Measurements from ENCODE around the gene CA9. TPM values are rescaled to one million over a fixed set of nuclear protein-coding genes. Genes with fewer than 3 reads are reported as not detected.

The CA9 gene
- total and polyA plus RNA-seq, 8 donors = 1.2 to 670 (median 200) TPM

DNA sequence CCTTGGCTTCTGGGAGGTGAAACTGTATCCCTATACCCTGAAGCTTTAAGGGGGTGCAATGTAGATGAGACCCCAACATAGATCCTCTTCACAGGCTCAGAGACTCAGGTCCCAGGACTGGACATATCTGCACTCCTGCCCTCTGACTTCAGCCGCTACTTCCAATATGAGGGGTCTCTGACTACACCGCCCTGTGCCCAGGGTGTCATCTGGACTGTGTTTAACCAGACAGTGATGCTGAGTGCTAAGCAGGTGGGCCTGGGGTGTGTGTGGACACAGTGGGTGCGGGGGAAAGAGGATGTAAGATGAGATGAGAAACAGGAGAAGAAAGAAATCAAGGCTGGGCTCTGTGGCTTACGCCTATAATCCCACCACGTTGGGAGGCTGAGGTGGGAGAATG lies 5.4 kb downstream of the CA9 start:
- Histone ChIP-seq H3K36me3 (peaks cover 18 to 42% (median 21%) of the 10 kb centered on the region in 4 donors), H3K4me1 (peaks cover 28 to 88% (median 61%) of the 10 kb centered on the region in 4 donors), H3K27ac (peak overlapping the region; percentile 23 to 97 (median 92)), H3K9me3 (no peaks in the 10 kb centered on the region), H3K4me3 (no peak overlapping the region), H3K27me3 (peaks cover 0 to 12% (median 0%) of the 10 kb centered on the region in 3 donors)
- 87 to 91% (median 88%) methylated on average over 5 of the region's 5 CpGs for WGBS, 5 donors
- TF ChIP-seq POLR2A (IDR thresholded peaks at IDR 0.05) (no peak), POLR2AphosphoS5 (IDR thresholded peaks at IDR 0.05) (no peak), EP300 (IDR thresholded peaks at IDR 0.05) (no peak)
- TF ChIP-seq, protein P1, sequence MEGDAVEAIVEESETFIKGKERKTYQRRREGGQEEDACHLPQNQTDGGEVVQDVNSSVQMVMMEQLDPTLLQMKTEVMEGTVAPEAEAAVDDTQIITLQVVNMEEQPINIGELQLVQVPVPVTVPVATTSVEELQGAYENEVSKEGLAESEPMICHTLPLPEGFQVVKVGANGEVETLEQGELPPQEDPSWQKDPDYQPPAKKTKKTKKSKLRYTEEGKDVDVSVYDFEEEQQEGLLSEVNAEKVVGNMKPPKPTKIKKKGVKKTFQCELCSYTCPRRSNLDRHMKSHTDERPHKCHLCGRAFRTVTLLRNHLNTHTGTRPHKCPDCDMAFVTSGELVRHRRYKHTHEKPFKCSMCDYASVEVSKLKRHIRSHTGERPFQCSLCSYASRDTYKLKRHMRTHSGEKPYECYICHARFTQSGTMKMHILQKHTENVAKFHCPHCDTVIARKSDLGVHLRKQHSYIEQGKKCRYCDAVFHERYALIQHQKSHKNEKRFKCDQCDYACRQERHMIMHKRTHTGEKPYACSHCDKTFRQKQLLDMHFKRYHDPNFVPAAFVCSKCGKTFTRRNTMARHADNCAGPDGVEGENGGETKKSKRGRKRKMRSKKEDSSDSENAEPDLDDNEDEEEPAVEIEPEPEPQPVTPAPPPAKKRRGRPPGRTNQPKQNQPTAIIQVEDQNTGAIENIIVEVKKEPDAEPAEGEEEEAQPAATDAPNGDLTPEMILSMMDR (IDR thresholded peaks at IDR 0.05) = no peak
- intact Hi-C loops (cut with DNase I; ENCODE audit: low total_unique reads) = no loop called here
- no peak for DNase-seq

DNA sequence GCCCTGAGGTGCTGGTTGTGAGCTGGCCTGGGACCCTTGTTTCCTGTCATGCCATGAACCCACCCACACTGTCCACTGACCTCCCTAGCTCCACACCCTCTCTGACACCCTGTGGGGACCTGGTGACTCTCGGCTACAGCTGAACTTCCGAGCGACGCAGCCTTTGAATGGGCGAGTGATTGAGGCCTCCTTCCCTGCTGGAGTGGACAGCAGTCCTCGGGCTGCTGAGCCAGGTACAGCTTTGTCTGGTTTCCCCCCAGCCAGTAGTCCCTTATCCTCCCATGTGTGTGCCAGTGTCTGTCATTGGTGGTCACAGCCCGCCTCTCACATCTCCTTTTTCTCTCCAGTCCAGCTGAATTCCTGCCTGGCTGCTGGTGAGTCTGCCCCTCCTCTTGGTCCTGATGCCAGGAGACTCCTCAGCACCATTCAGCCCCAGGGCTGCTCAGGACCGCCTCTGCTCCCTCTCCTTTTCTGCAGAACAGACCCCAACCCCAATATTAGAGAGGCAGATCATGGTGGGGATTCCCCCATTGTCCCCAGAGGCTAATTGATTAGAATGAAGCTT lies 6.1 kb downstream of the CA9 start:
- no peak for DNase-seq
- H3K27ac ChIP-seq = peak overlapping the region; percentile 43 to 97 (median 92)
- intact Hi-C loops (cut with DNase I; ENCODE audit: low total_unique reads) = no loop called here
- TF ChIP-seq POLR2AphosphoS5 (IDR thresholded peaks at IDR 0.05) = peak in 1 of 3 donors; percentile 39
- TF ChIP-seq POLR2A (IDR thresholded peaks at IDR 0.05) = no peak
- TF ChIP-seq, protein P1 (IDR thresholded peaks at IDR 0.05) = no peak
- no peak for TF ChIP-seq EP300 (IDR thresholded peaks at IDR 0.05)
- peaks cover 28 to 96% (median 64%) of the 10 kb centered on the region in 4 donors for H3K4me1 ChIP-seq
- H3K4me3 ChIP-seq = peak overlapping the region in 1 of 4 donors; percentile 6
- 61 to 87% (median 78%) methylated on average over 8 of the region's 8 CpGs for WGBS, 5 donors
- peaks cover 26 to 49% (median 29%) of the 10 kb centered on the region in 4 donors for H3K36me3 ChIP-seq
- H3K27me3 ChIP-seq = peaks cover 0 to 12% (median 0%) of the 10 kb centered on the region in 3 donors
- no peaks in the 10 kb centered on the region for H3K9me3 ChIP-seq

DNA sequence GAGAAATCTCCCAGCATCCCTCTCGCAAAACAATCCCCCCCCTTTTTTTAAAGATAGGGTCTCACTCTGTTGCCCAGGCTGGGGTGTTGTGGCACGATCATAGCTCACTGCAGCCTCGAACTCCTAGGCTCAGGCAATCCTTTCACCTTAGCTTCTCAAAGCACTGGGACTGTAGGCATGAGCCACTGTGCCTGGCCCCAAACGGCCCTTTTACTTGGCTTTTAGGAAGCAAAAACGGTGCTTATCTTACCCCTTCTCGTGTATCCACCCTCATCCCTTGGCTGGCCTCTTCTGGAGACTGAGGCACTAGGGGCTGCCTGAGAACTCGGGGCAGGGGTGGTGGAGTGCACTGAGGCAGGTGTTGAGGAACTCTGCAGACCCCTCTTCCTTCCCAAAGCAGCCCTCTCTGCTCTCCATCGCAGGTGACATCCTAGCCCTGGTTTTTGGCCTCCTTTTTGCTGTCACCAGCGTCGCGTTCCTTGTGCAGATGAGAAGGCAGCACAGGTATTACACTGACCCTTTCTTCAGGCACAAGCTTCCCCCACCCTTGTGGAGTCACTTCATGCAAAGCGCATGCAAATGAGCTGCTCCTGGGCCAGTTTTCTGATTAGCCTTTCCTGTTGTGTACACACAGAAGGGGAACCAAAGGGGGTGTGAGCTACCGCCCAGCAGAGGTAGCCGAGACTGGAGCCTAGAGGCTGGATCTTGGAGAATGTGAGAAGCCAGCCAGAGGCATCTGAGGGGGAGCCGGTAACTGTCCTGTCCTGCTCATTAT lies 6.8 kb downstream of the CA9 start:
- peak overlapping the region; percentile 49 to 97 (median 92) for H3K27ac ChIP-seq

More for the DNA sequence above, 6.8 kb downstream of the CA9 start:
- intact Hi-C loops (cut with DNase I; ENCODE audit: low total_unique reads) = no loop called here
- H3K4me3 ChIP-seq = peak overlapping the region in 1 of 4 donors; percentile 6
- H3K4me1 ChIP-seq = peaks cover 28 to 97% (median 61%) of the 10 kb centered on the region in 4 donors
- H3K36me3 ChIP-seq = peaks cover 32 to 56% (median 36%) of the 10 kb centered on the region in 4 donors
- TF ChIP-seq EP300 (IDR thresholded peaks at IDR 0.05) = no peak
- TF ChIP-seq, protein P1 (IDR thresholded peaks at IDR 0.05) = no peak
- TF ChIP-seq POLR2A (IDR thresholded peaks at IDR 0.05) = no peak
- TF ChIP-seq POLR2AphosphoS5 (IDR thresholded peaks at IDR 0.05) = peak in 2 of 3 donors; percentile 67 to 77
- H3K27me3 ChIP-seq = peaks cover 0 to 10% (median 0%) of the 10 kb centered on the region in 3 donors
- peak; percentile 68 to 78 for DNase-seq
- no peaks in the 10 kb centered on the region for H3K9me3 ChIP-seq
- 28 to 48% (median 32%) methylated on average over 15 of the region's 15 CpGs for WGBS, 5 donors
